Mucosa of descending colon (tissue), 3 donors: ENCODE data around the gene SLC25A22. TPM values are rescaled to one million over a fixed set of nuclear protein-coding genes. Genes with fewer than 3 reads are reported as not detected.

Source experiments
- ATAC-seq: fragments of 200-7000 bp; cut with Tn5 transposase; one replicate; pipeline ENCODE4 v1.9.1; 2020; ENCODE audit warnings: mild to moderate bottlenecking, moderate library complexity
- DNase-seq, 3 donors: peaks; one replicate each; pipeline ENCODE4 v3.0.0-alpha.2; 2020
- H3K36me3 ChIP-seq: fragments of 200-600 bp; one replicate; pipeline ENCODE4 v1.8.0; 2021; ENCODE audit warnings: low read depth, mild to moderate bottlenecking
- H3K4me1 ChIP-seq: fragments of 200-600 bp; one replicate; pipeline ENCODE4 v1.8.0; 2021; ENCODE audit warnings: low read depth, mild to moderate bottlenecking
- H3K4me3 ChIP-seq: fragments of 200-600 bp; one replicate; pipeline ENCODE4 v1.8.0; 2021; ENCODE audit warnings: mild to moderate bottlenecking
- H3K9me3 ChIP-seq: fragments of 200-600 bp; one replicate; pipeline ENCODE4 v1.8.0; 2021; ENCODE audit warnings: mild to moderate bottlenecking
- CTCF ChIP-seq: fragments of 200-600 bp; IDR thresholded peaks from one replicate; pipeline ENCODE4 v1.8.0; 2022; ENCODE audit warnings: antibody characterized with exemption, mild to moderate bottlenecking
- intact Hi-C, 2 donors: fragments of 100-400 bp; cut with DNase I in 1 of 2; cut with micrococcal nuclease in 1 of 2; formaldehyde crosslinking; loops; one replicate each; pipeline versions ENCODE4 v1.11.0 to v1.11.1; 2022; cut with DNase I, micrococcal nuclease
- total RNA-seq, 3 donors: library from RNA; stranded (reverse); fragmentation: NEBNext Ultra II Directional in 2 of 3; extraction: Animal tissue kit (Norgen Biotek cat#: 25700) in 2 of 3; gene quantifications; one replicate each; pipeline versions ENCODE4 v1.2.1 to v1.2.4, GENCODE V29; 2021 to 2023
- donor health status: DM: no; HTN: no; CAD: no; lungs with moderate emphysema.
- donor health status: DM: no; HTN: no; CAD: no.
- donor health status: DM: no; HTN: yes; CAD: no.

Gene SLC25A22
- total RNA-seq, 3 donors from 2014 or later, result 11.6 to 18.6 (median 14.4) TPM

GRCh38 chr11:769887-770641, 28.0 kb downstream of the SLC25A22 start:
- Histone ChIP-seq H3K36me3 (no peaks in the 10 kb centered on the region), H3K9me3 (no peaks in the 10 kb centered on the region), H3K4me3 (no peak overlapping the region), H3K4me1 (peaks cover 1% of the 10 kb centered on the region)
- ATAC-seq, result no peak
- intact Hi-C loops, result no loop called here
- TF ChIP-seq CTCF, result no peak
- DNase-seq, result no peak

- no peak for DNase-seq
- ATAC-seq, result no peak
- Histone ChIP-seq H3K9me3 (no peaks in the 10 kb centered on the region), H3K4me3 (no peak overlapping the region), H3K4me1 (peaks cover 9% of the 10 kb centered on the region), H3K36me3 (no peaks in the 10 kb centered on the region)
- intact Hi-C loops, result no loop called here
- TF ChIP-seq CTCF, result no peak
Measured at GRCh38 chr11:767238-767637, 30.8 kb downstream of the SLC25A22 start.

GRCh38 chr11:766936-767210, 31.2 kb downstream of the SLC25A22 start:
- ATAC-seq (no peak), DNase-seq (no peak)
- peaks cover 9% of the 10 kb centered on the region for H3K4me1 ChIP-seq
- TF ChIP-seq CTCF, result no peak
- H3K9me3 ChIP-seq, result no peaks in the 10 kb centered on the region
- H3K4me3 ChIP-seq, result no peak overlapping the region
- no peaks in the 10 kb centered on the region for H3K36me3 ChIP-seq
- intact Hi-C loops, result no loop called here

GRCh38 chr11:766106-766935, 31.8 kb downstream of the SLC25A22 start:
- TF ChIP-seq CTCF, result no peak
- Histone ChIP-seq H3K36me3 (no peaks in the 10 kb centered on the region), H3K9me3 (no peaks in the 10 kb centered on the region), H3K4me3 (no peak overlapping the region), H3K4me1 (peaks cover 9% of the 10 kb centered on the region)
- intact Hi-C loops, result no loop called here
- ATAC-seq (no peak), DNase-seq (no peak)

GRCh38 chr11:765802-766091, 32.3 kb downstream of the SLC25A22 start:
- TF ChIP-seq CTCF, result no peak
- H3K4me1 ChIP-seq, result peaks cover 9% of the 10 kb centered on the region
- no peaks in the 10 kb centered on the region for H3K36me3 ChIP-seq

More at GRCh38 chr11:765802-766091, 32.3 kb downstream of the SLC25A22 start:
- no peak for ATAC-seq
- H3K9me3 ChIP-seq, result no peaks in the 10 kb centered on the region
- no peak for DNase-seq
- H3K4me3 ChIP-seq, result no peak overlapping the region
- intact Hi-C loops, result no loop called here
